ENCODE data around the gene TUBGCP3.

The TUBGCP3 gene

GRCh38 chr13:112615391-112615790 is 27.4 kb upstream of the TUBGCP3 start:
- no peak for DNase-seq

GRCh38 chr13:112614835-112615234 is 26.9 kb upstream of the TUBGCP3 start:
- DNase-seq, result no peak

- DNase-seq, result no peak
These were observed 20.3 kb upstream of the TUBGCP3 start for GRCh38 chr13:112608212-112608611.

GRCh38 chr13:112606109-112607001 is 18.4 kb upstream of the TUBGCP3 start:
- DNase-seq, result peak; percentile 87

- no peak for DNase-seq
These were observed 17.6 kb upstream of the TUBGCP3 start for GRCh38 chr13:112605531-112605990.

GRCh38 chr13:112603641-112604225 is 15.8 kb upstream of the TUBGCP3 start:
- DNase-seq, result no peak

GRCh38 chr13:112602189-112602588 is 14.2 kb upstream of the TUBGCP3 start:
- no peak for DNase-seq

GRCh38 chr13:112601371-112601770 is 13.4 kb upstream of the TUBGCP3 start:
- no peak for DNase-seq

- DNase-seq, result no peak
These were observed 8.3 kb upstream of the TUBGCP3 start for GRCh38 chr13:112596235-112596634.

- DNase-seq, result no peak
These were observed 4.7 kb upstream of the TUBGCP3 start for GRCh38 chr13:112592647-112593046.

- no peak for DNase-seq
These were observed 4.2 kb upstream of the TUBGCP3 start for GRCh38 chr13:112592181-112592580.

- no peak for DNase-seq
These were observed 741 bp upstream of the TUBGCP3 start for GRCh38 chr13:112588490-112589297.

- peak; percentile 77 for DNase-seq
These were observed 665 bp downstream of the TUBGCP3 start for GRCh38 chr13:112587212-112587763.

- DNase-seq, result no peak
These were observed 1.5 kb downstream of the TUBGCP3 start for GRCh38 chr13:112586334-112586960.

- no peak for DNase-seq
These were observed 4.2 kb downstream of the TUBGCP3 start for GRCh38 chr13:112583592-112584277.

GRCh38 chr13:112582263-112582662 is 5.7 kb downstream of the TUBGCP3 start:
- no peak for DNase-seq

GRCh38 chr13:112580912-112581311 is 7.0 kb downstream of the TUBGCP3 start:
- DNase-seq, result no peak

- DNase-seq, result no peak
These were observed 7.7 kb downstream of the TUBGCP3 start for GRCh38 chr13:112580211-112580610.

- no peak for DNase-seq
These were observed 8.6 kb downstream of the TUBGCP3 start for GRCh38 chr13:112579310-112579843.

GRCh38 chr13:112576768-112577167 is 11.2 kb downstream of the TUBGCP3 start:
- no peak for DNase-seq

GRCh38 chr13:112576191-112576590 is 11.8 kb downstream of the TUBGCP3 start:
- no peak for DNase-seq

- DNase-seq, result no peak
These were observed 12.3 kb downstream of the TUBGCP3 start for GRCh38 chr13:112575675-112576074.

Data from stimulated activated CD4-positive, alpha-beta T cell treated with anti-CD3 and anti-CD28 coated beads, Interleukin-1b, Interleukin-23, amount 100 ng/mL, for 48 hours (primary cell).